IMR-90 (cell line): Measurements from ENCODE around the gene TRNAU1AP. TPM values are rescaled to one million over a fixed set of nuclear protein-coding genes. Genes with fewer than 3 reads are reported as not detected.

ENCODE experiments used
- ATAC-seq: fragments of 200-7000 bp; cut with Tn5 transposase; 2 replicates; pipeline ENCODE4 v1.9.1; 2020; ENCODE audit warnings: low read depth, mild to moderate bottlenecking, moderate library complexity
- BruUV-seq: library from RNA; stranded (reverse); fragments of 400-500 nt; replicated peaks from 2 replicates; lab custom pipeline; 2021; lab: Mats Ljungman, UMichigan
- CTCF ChIA-PET: fragments of 300-600 bp; formaldehyde crosslinking; extraction: SDS; loops from one replicate; lab custom pipeline; 2021; ENCODE audit warnings: antibody characterized with exemption; lab: Yijun Ruan, JAX
- POLR2A ChIA-PET: fragments of 300-600 bp; sonication (Branson Sonifier 250); formaldehyde crosslinking; loops from one replicate; lab custom pipeline; 2022; ENCODE audit warnings: antibody characterized with exemption; ENCODE audit not compliant: unreplicated experiment; lab: Charles Lee
- DNase-seq: peaks from one replicate; pipeline ENCODE4 v3.0.0; 2013
- H2AFZ ChIP-seq: replicated peaks from 2 replicates; pipeline ENCODE3; 2013; ENCODE audit warnings: low read length, mild to moderate bottlenecking; ENCODE audit not compliant: poor library complexity
- H2AK5ac ChIP-seq: 2 replicates; pipeline ENCODE4 v1.6.1; 2013; ENCODE audit warnings: low read depth, low read length, inconsistent platforms
- H2AK9ac ChIP-seq: replicated peaks from 2 replicates; pipeline ENCODE3; 2013; ENCODE audit warnings: mild to moderate bottlenecking, low read depth, low read length, moderate library complexity; ENCODE audit not compliant: poor library complexity
- H2BK120ac ChIP-seq: 2 replicates; pipeline ENCODE4 v1.6.1; 2013; ENCODE audit warnings: low read depth, low read length, inconsistent platforms
- H2BK15ac ChIP-seq: 3 replicates; pipeline ENCODE4 v1.6.1; 2013; ENCODE audit warnings: low read depth, low read length, inconsistent platforms
- H2BK20ac ChIP-seq: 2 replicates; pipeline ENCODE4 v1.6.1; 2013; ENCODE audit warnings: low read depth, mild to moderate bottlenecking, inconsistent platforms, low read length, moderate library complexity
- H2BK5ac ChIP-seq: 2 replicates; pipeline ENCODE4 v1.6.1; 2013; ENCODE audit warnings: mild to moderate bottlenecking, low read depth, low read length, inconsistent platforms; ENCODE audit not compliant: poor library complexity, severe bottlenecking
- H3K14ac ChIP-seq: replicated peaks from 2 replicates; pipeline ENCODE4 v1.6.1; 2013; ENCODE audit warnings: low read depth, low read length, inconsistent platforms
- H3K18ac ChIP-seq: 2 replicates; pipeline ENCODE4 v1.6.1; 2013; ENCODE audit warnings: low read depth, low read length, control low read depth
- H3K23ac ChIP-seq: 2 replicates; pipeline ENCODE4 v1.6.1; 2013; ENCODE audit warnings: low read depth, low read length, inconsistent platforms
- H3K27ac ChIP-seq: 2 replicates; pipeline ENCODE4 v1.5.1; 2013; ENCODE audit warnings: mild to moderate bottlenecking, control low read depth, low read length; ENCODE audit not compliant: insufficient read depth
- H3K27me3 ChIP-seq: 2 replicates; pipeline ENCODE4 v1.6.1; 2013; ENCODE audit warnings: low read length; ENCODE audit not compliant: control insufficient read depth, insufficient read depth
- H3K36me3 ChIP-seq: 2 replicates; pipeline ENCODE4 v1.6.1; 2013; ENCODE audit warnings: low read length, mixed read lengths; ENCODE audit not compliant: control insufficient read depth, insufficient read depth
- H3K4ac ChIP-seq: 2 replicates; pipeline ENCODE4 v1.6.1; 2013; ENCODE audit warnings: low read depth, low read length, inconsistent platforms
- H3K4me1 ChIP-seq: 2 replicates; pipeline ENCODE4 v1.6.1; 2013; ENCODE audit warnings: low read length, mixed read lengths; ENCODE audit not compliant: control insufficient read depth, insufficient read depth
- H3K4me2 ChIP-seq: 2 replicates; pipeline ENCODE4 v1.6.1; 2013; ENCODE audit warnings: low read depth, mild to moderate bottlenecking, control low read depth, low read length, moderate library complexity
- H3K4me3 ChIP-seq: 2 replicates; pipeline ENCODE4 v1.5.1; 2013; ENCODE audit warnings: low read depth, mild to moderate bottlenecking, control low read depth, low read length, moderate library complexity; ENCODE audit not compliant: insufficient read depth
- H3K56ac ChIP-seq: 2 replicates; pipeline ENCODE4 v1.6.1; 2013; ENCODE audit warnings: low read length, inconsistent platforms; ENCODE audit not compliant: insufficient read depth; ENCODE audit errors: extremely low read depth
- H3K79me1 ChIP-seq, 2 experiments: 2 replicates each; pipeline ENCODE4 v1.6.1; 2013; ENCODE audit warnings: low read length in 2 of 2, inconsistent platforms in 1 of 2, low read depth in 1 of 2
- H3K9ac ChIP-seq: 2 replicates; pipeline ENCODE4 v1.6.1; 2013; ENCODE audit warnings: low read depth, low read length, control low read depth
- H3K9me1 ChIP-seq: 2 replicates; pipeline ENCODE4 v1.6.1; 2013; ENCODE audit warnings: low read length, inconsistent platforms; ENCODE audit not compliant: insufficient read depth
- H3K9me3 ChIP-seq: 2 replicates; pipeline ENCODE4 v1.6.1; 2013; ENCODE audit warnings: low read length; ENCODE audit not compliant: control insufficient read depth, insufficient read depth
- H4K20me1 ChIP-seq: 2 replicates; pipeline ENCODE4 v1.6.1; 2013; ENCODE audit warnings: low read length, inconsistent platforms; ENCODE audit not compliant: insufficient read depth
- H4K5ac ChIP-seq: 2 replicates; pipeline ENCODE4 v1.6.1; 2013; ENCODE audit warnings: mild to moderate bottlenecking, low read depth, low read length, control low read depth
- H4K8ac ChIP-seq, 2 experiments: 2 replicates each; pipeline ENCODE4 v1.6.1; 2013; ENCODE audit warnings: low read depth in 2 of 2, low read length in 2 of 2, control low read depth in 1 of 2, inconsistent platforms in 1 of 2
- H4K91ac ChIP-seq: 2 replicates; pipeline ENCODE4 v1.6.1; 2013; ENCODE audit warnings: low read depth, low read length, inconsistent platforms; ENCODE audit not compliant: insufficient read depth
- BHLHE40 ChIP-seq: fragments of 150-350 bp; IDR thresholded peaks from 2 replicates; pipeline ENCODE4 v1.6.1; 2016; ENCODE audit warnings: mild to moderate bottlenecking, low read depth, low read length
- CEBPB ChIP-seq: IDR thresholded peaks from 2 replicates; pipeline ENCODE4 v1.6.1; 2012; ENCODE audit warnings: low read depth, low read length, improper control_type of control experiment
- CHD1 ChIP-seq: IDR thresholded peaks from 2 replicates; pipeline ENCODE4 v1.6.1; 2012; ENCODE audit warnings: low read depth, low read length, improper control_type of control experiment
- FOS ChIP-seq: fragments of 150-350 bp; IDR thresholded peaks from 2 replicates; pipeline ENCODE4 v1.6.1; 2016; ENCODE audit warnings: low read depth, low read length
- MAFK ChIP-seq: IDR thresholded peaks from 2 replicates; pipeline ENCODE4 v1.6.1; 2012; ENCODE audit warnings: low read depth, low read length, improper control_type of control experiment
- MXI1 ChIP-seq: IDR thresholded peaks from 2 replicates; pipeline ENCODE4 v1.6.1; 2012; ENCODE audit warnings: low read depth, mild to moderate bottlenecking, low read length, moderate library complexity, borderline replicate concordance
- NFE2L2 ChIP-seq: fragments of 150-350 bp; IDR thresholded peaks from 2 replicates; pipeline ENCODE4 v1.6.1; 2016; ENCODE audit warnings: low read depth, mild to moderate bottlenecking, low read length
- POLR2A ChIP-seq: IDR thresholded peaks from 2 replicates; pipeline ENCODE4 v1.6.1; 2012; ENCODE audit warnings: mild to moderate bottlenecking, low read depth, low read length
- RAD21 ChIP-seq: IDR thresholded peaks from 2 replicates; pipeline ENCODE4 v1.6.1; 2012; ENCODE audit warnings: low read length, improper control_type of control experiment
- RCOR1 ChIP-seq: IDR thresholded peaks from 2 replicates; pipeline ENCODE4 v1.6.1; 2012; ENCODE audit warnings: mild to moderate bottlenecking, low read length, improper control_type of control experiment; ENCODE audit not compliant: insufficient replicate concordance
- RFX5 ChIP-seq: IDR thresholded peaks from 2 replicates; pipeline ENCODE4 v1.8.0; 2012; ENCODE audit warnings: low read depth, mild to moderate bottlenecking, low read length, moderate library complexity
- SMC3 ChIP-seq: fragments of 150-350 bp; IDR thresholded peaks from 2 replicates; pipeline ENCODE4 v1.6.1; 2016; ENCODE audit warnings: low read depth, mild to moderate bottlenecking, antibody characterized with exemption, low read length, moderate library complexity
- WGBS, 2 experiments: methylation state at CpG; one replicate each; pipeline versions ENCODE4 v1.1.5 to v1.1.7; 2013; ENCODE audit warnings: missing lambda C conversion rate in 2 of 2; ENCODE audit not compliant: insufficient read length in 1 of 2; ENCODE audit errors: extremely low coverage in 2 of 2; 5-methylcytosine and 5-hydroxymethylcytosine counted together
- dilution Hi-C: fragments of 300-500 bp; cut with HindIII; formaldehyde crosslinking; loops from one replicate; pipeline ENCODE4 v1.14.3; 2018; ENCODE audit warnings: low sequenced_read_pairs; ENCODE audit not compliant: unreplicated experiment
- in situ Hi-C: fragments of 300-500 bp; cut with MboI; formaldehyde crosslinking; loops from 3 replicates; pipeline ENCODE4 v1.14.3; 2019; ENCODE audit warnings: low sequenced_read_pairs, inconsistent platforms, mixed read lengths
- intact Hi-C: fragments of 100-400 bp; cut with micrococcal nuclease; formaldehyde crosslinking; loops from 2 replicates; pipeline ENCODE4 v1.10.0; 2022
- polyA plus RNA-seq, 3 experiments: library from polyadenylated mRNA; depleted of rRNA; stranded (reverse); fragments of >200 nt; gene quantifications; 2 replicates each; pipeline ENCODE4 v1.2.3, GENCODE V29; 2012; ENCODE audit warnings: low replicate concordance in 1 of 3
- total RNA-seq: library from RNA; depleted of rRNA; stranded (reverse); fragments of >200 nt; gene quantifications from 2 replicates; pipeline ENCODE4 v1.2.3, GENCODE V29; 2012
- TF ChIP-seq, protein P1 (sequence below): conservative IDR thresholded peaks from 2 replicates; pipeline ENCODE4 v1.5.1; 2012; ENCODE audit warnings: mild to moderate bottlenecking, low read depth, low read length, improper control_type of control experiment
- TF ChIP-seq, protein P2 (sequence below): fragments of 150-350 bp; IDR thresholded peaks from 2 replicates; pipeline ENCODE4 v1.6.1; 2016; ENCODE audit warnings: low read depth, mild to moderate bottlenecking, low read length, moderate library complexity, borderline replicate concordance
- TF ChIP-seq, protein P3 (sequence below): fragments of 150-350 bp; IDR thresholded peaks from 2 replicates; pipeline ENCODE4 v1.6.1; 2017; ENCODE audit warnings: mild to moderate bottlenecking, antibody characterized with exemption, low read length, low read depth

TRNAU1AP gene
- total and polyA plus RNA-seq, 2 of the 4 experiments (the other 2 are of a cell fraction): 23.3 to 23.8 TPM

DNA sequence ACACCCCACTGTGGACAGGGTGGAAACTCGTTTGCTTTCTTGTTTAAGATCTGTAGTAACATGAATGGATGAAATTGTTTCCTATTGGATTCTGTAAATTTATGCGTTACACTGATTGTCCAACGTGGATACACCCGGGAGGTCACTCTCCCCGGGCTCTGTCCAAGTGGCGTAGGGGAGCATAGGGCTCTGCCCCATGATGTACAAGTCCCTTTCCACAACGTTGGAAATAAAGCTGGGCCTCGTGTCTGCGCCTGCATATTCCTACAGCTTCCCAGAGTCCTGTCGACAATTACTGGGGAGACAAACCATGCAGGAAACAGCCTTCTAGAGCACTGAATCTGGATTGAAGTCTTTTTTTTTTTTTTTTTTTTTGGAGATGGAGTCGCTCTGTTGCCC is 45.6 kb upstream of the TRNAU1AP start:
- CTCF ChIA-PET: no interaction called here
- TF ChIP-seq, protein P1, sequence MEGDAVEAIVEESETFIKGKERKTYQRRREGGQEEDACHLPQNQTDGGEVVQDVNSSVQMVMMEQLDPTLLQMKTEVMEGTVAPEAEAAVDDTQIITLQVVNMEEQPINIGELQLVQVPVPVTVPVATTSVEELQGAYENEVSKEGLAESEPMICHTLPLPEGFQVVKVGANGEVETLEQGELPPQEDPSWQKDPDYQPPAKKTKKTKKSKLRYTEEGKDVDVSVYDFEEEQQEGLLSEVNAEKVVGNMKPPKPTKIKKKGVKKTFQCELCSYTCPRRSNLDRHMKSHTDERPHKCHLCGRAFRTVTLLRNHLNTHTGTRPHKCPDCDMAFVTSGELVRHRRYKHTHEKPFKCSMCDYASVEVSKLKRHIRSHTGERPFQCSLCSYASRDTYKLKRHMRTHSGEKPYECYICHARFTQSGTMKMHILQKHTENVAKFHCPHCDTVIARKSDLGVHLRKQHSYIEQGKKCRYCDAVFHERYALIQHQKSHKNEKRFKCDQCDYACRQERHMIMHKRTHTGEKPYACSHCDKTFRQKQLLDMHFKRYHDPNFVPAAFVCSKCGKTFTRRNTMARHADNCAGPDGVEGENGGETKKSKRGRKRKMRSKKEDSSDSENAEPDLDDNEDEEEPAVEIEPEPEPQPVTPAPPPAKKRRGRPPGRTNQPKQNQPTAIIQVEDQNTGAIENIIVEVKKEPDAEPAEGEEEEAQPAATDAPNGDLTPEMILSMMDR: no peak
- TF ChIP-seq SMC3 (no peak), MXI1 (no peak), MAFK (no peak), NFE2L2 (no peak), FOS (no peak), RFX5 (no peak), RAD21 (no peak), BHLHE40 (no peak), CHD1 (no peak; the same call in 1 of the 2 replicates), RCOR1 (no peak), CEBPB (no peak), POLR2A (no peak; the same call in 1 of the 2 replicates)
- TF ChIP-seq, protein P2, sequence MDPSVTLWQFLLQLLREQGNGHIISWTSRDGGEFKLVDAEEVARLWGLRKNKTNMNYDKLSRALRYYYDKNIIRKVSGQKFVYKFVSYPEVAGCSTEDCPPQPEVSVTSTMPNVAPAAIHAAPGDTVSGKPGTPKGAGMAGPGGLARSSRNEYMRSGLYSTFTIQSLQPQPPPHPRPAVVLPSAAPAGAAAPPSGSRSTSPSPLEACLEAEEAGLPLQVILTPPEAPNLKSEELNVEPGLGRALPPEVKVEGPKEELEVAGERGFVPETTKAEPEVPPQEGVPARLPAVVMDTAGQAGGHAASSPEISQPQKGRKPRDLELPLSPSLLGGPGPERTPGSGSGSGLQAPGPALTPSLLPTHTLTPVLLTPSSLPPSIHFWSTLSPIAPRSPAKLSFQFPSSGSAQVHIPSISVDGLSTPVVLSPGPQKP: no peak
- TF ChIP-seq, protein P3, sequence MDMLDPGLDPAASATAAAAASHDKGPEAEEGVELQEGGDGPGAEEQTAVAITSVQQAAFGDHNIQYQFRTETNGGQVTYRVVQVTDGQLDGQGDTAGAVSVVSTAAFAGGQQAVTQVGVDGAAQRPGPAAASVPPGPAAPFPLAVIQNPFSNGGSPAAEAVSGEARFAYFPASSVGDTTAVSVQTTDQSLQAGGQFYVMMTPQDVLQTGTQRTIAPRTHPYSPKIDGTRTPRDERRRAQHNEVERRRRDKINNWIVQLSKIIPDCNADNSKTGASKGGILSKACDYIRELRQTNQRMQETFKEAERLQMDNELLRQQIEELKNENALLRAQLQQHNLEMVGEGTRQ: no peak

More for the DNA sequence above, 45.6 kb upstream of the TRNAU1AP start:
- dilution Hi-C loops: no loop called here
- in situ Hi-C loops: no loop called here
- Histone ChIP-seq H4K5ac (peak overlapping the region; percentile 75), H3K36me3 (peaks cover 46% of the 10 kb centered on the region), H3K18ac (peak overlapping the region; percentile 87; the same call in 1 of the 2 replicates), H3K79me1 (peaks cover 17 to 38% of the 10 kb centered on the region in 2 experiments), H2BK120ac (peak overlapping the region; percentile 12; the same call in 1 of the 2 replicates), H4K20me1 (peaks cover 59% of the 10 kb centered on the region), H2AK5ac (peak overlapping the region; percentile 20; the same call in 1 of the 2 replicates), H3K23ac (peak overlapping the region; percentile 95), H3K56ac (peak overlapping the region; percentile 99), H2BK15ac (no peak overlapping the region), H3K9me1 (peaks cover 14% of the 10 kb centered on the region), H3K9me3 (no peaks in the 10 kb centered on the region), H3K4me1 (peaks cover 13% of the 10 kb centered on the region), H2BK20ac (no peak overlapping the region), H3K9ac (peak overlapping the region; percentile 69), H3K4ac (peak overlapping the region; percentile 71), H4K8ac (peak overlapping the region; percentile 80 to 93), H3K27ac (peak overlapping the region; percentile 75), H2BK5ac (peak overlapping the region; percentile 79), H3K4me3 (peak overlapping the region; percentile 88), H3K14ac (peak overlapping the region; percentile 98), H2AK9ac (peak overlapping the region; percentile 76), H3K4me2 (peak overlapping the region; percentile 97), H4K91ac (peak overlapping the region; percentile 81), H2AFZ (no peak overlapping the region), H3K27me3 (no peaks in the 10 kb centered on the region)
- DNase-seq (no peak), ATAC-seq (no peak)
- no TSS peak for BruUV-seq
- intact Hi-C loops: loop anchor here (5.0 kb wide), 1 partner anchor 100 kb away; no protein-coding TSS in a partner anchor
- POLR2A ChIA-PET: interaction anchor here (0.6 to 1.0 kb wide), 6 partner anchors 39 to 734 kb away, joined by 3 to 10 read pairs (median 4); no protein-coding TSS in a partner anchor
- 0% methylated on average over 5 of the region's 11 CpGs; no CpG with 5 or more reads in 1 of the 2 experiments for WGBS, 2 experiments
